ENCODE data around the gene FOXD4L1.
"Not testable (repeated sequence)": the region's sequence is repeated elsewhere in the genome, so short reads cannot be mapped to it uniquely, and the experiment has no call there.

DNA sequence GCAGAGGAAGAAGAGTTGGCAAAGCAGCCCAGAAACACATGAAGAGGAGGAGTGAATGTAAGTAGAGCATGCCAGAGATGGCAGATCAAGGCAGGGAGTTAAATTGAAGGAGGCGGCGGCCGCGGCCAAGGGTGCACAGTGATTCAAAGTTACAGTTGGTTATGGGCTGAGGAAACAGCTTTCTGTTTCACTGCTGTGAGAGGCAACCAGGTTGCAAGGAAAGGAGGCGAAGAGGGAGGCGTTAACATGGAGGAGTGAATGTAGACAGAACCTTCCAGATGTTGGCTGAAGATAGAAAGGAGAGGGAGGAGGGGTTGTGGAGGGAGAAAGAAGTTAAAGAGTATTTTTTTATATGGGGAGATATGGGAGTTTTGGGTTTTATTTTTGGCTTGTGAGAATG is 22.4 kb downstream of the FOXD4L1 start:
- TF ChIP-seq, protein P1, sequence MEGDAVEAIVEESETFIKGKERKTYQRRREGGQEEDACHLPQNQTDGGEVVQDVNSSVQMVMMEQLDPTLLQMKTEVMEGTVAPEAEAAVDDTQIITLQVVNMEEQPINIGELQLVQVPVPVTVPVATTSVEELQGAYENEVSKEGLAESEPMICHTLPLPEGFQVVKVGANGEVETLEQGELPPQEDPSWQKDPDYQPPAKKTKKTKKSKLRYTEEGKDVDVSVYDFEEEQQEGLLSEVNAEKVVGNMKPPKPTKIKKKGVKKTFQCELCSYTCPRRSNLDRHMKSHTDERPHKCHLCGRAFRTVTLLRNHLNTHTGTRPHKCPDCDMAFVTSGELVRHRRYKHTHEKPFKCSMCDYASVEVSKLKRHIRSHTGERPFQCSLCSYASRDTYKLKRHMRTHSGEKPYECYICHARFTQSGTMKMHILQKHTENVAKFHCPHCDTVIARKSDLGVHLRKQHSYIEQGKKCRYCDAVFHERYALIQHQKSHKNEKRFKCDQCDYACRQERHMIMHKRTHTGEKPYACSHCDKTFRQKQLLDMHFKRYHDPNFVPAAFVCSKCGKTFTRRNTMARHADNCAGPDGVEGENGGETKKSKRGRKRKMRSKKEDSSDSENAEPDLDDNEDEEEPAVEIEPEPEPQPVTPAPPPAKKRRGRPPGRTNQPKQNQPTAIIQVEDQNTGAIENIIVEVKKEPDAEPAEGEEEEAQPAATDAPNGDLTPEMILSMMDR (conservative IDR thresholded peaks at IDR 0.05 in 1 of 2, IDR thresholded peaks at IDR 0.05 in 1 of 2; ENCODE audit: low read depth in 1 of 2, low read length in 2 of 2), result not testable (repeated sequence)
- not testable (repeated sequence) for TF ChIP-seq EZH2 (IDR thresholded peaks at IDR 0.05; ENCODE audit: low read length, missing control alignments)

All from fibroblast of lung (primary cell).